ENCODE measurements around the gene ZNF500. TPM values are rescaled to one million over a fixed set of nuclear protein-coding genes. Genes with fewer than 3 reads are reported as not detected.

The ZNF500 gene
- total and polyA plus RNA-seq, 2 of the 4 experiments (the other 2 are of a cell fraction): 4.5 to 5.9 TPM

DNA sequence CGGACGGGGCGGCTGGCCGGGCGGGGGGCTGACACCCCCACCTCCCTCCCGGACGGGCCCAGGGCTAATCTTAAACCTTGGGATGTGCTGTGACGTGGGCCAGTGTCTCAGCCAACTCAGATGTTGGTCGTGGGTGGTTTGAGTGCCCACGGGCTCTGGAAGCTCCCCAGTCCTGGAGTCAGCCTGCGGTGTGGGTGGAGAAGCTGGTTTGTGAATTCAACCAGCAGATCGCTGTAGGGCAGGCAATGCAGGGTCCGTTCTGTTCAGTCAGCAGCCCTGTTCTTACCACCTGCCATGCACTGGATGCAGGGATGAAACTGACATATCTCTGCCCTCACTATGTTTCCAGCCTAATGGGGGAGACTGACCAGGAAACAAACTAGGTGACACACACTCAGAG lies 8.0 kb upstream of the ZNF500 start:
- no peaks in the 10 kb centered on the region for H4K20me1 ChIP-seq (ENCODE audit: insufficient read depth, low read length)
- TF ChIP-seq FOS (IDR thresholded peaks at IDR 0.05; ENCODE audit: low read depth, low read length) (no peak), POLR2A (IDR thresholded peaks at IDR 0.05; ENCODE audit: low read depth, low read length) (no peak), CEBPB (IDR thresholded peaks at IDR 0.05; ENCODE audit: low read depth, low read length) (no peak), RCOR1 (IDR thresholded peaks at IDR 0.05; ENCODE audit: insufficient replicate concordance, low read length) (no peak), MXI1 (IDR thresholded peaks at IDR 0.05; ENCODE audit: borderline replicate concordance, low read depth, low read length) (no peak), RFX5 (IDR thresholded peaks at IDR 0.05; ENCODE audit: low read depth, low read length) (no peak), USF2 (IDR thresholded peaks at IDR 0.05; ENCODE audit: low read depth, low read length) (no peak), CHD1 (IDR thresholded peaks at IDR 0.05; ENCODE audit: low read depth, low read length) (no peak), CTCF (conservative IDR thresholded peaks at IDR 0.05; ENCODE audit: low read depth, low read length) (no peak), RAD21 (IDR thresholded peaks at IDR 0.05; ENCODE audit: low read length) (no peak), SMC3 (IDR thresholded peaks at IDR 0.05; ENCODE audit: low read depth, low read length) (no peak), MAZ (IDR thresholded peaks at IDR 0.05; ENCODE audit: borderline replicate concordance, low read depth, low read length) (no peak), BHLHE40 (IDR thresholded peaks at IDR 0.05; ENCODE audit: low read depth, low read length) (no peak), MAFK (IDR thresholded peaks at IDR 0.05; ENCODE audit: low read depth, low read length) (no peak), ELK1 (IDR thresholded peaks at IDR 0.05; ENCODE audit: borderline replicate concordance, low read depth, low read length) (no peak), NFE2L2 (IDR thresholded peaks at IDR 0.05; ENCODE audit: low read depth, low read length) (no peak)
- no peak overlapping the region for H3K23ac ChIP-seq (ENCODE audit: low read depth, low read length)
- no peaks in the 10 kb centered on the region for H3K9me3 ChIP-seq (ENCODE audit: control insufficient read depth, insufficient read depth, low read length)
- no peak overlapping the region for H3K18ac ChIP-seq (ENCODE audit: low read depth, low read length)
- 0 out of 2 replicates have a peak, but pooled peaks cover 2% of the 10 kb centered on the region for H3K27me3 ChIP-seq (ENCODE audit: control insufficient read depth, insufficient read depth, low read length)
- POLR2A ChIA-PET (ENCODE audit: unreplicated experiment): no interaction called here
- no peak for ATAC-seq (ENCODE audit: low read depth)
- no peak overlapping the region for H2BK120ac ChIP-seq (ENCODE audit: low read depth, low read length)
- no TSS peak for BruUV-seq (replicated peaks)
- CTCF ChIA-PET: no interaction called here
- H3K14ac ChIP-seq (replicated peaks; ENCODE audit: low read depth, low read length): no peak overlapping the region
- no peak overlapping the region for H3K27ac ChIP-seq (ENCODE audit: insufficient read depth, low read length)
- no peak overlapping the region for H2BK5ac ChIP-seq (ENCODE audit: low read depth, low read length, poor library complexity, severe bottlenecking)
- H3K4me1 ChIP-seq (ENCODE audit: control insufficient read depth, insufficient read depth, low read length): no peaks in the 10 kb centered on the region
- no peak overlapping the region for H3K56ac ChIP-seq (ENCODE audit: extremely low read depth, insufficient read depth, low read length)
- H2BK15ac ChIP-seq (ENCODE audit: low read depth, low read length): no peak overlapping the region
- H3K4me2 ChIP-seq (ENCODE audit: low read depth, low read length): no peak overlapping the region
- no peaks in the 10 kb centered on the region for H3K9me1 ChIP-seq (ENCODE audit: insufficient read depth, low read length)
- no peak overlapping the region for H3K9ac ChIP-seq (ENCODE audit: low read depth, low read length)
- 40% methylated on average over 1 of the region's 13 CpGs; no CpG with 5 or more reads in 1 of the 2 experiments for WGBS, 2 experiments (ENCODE audit: extremely low coverage in 2 of 2, insufficient read length in 1 of 2)
- no peak overlapping the region for H2AK5ac ChIP-seq (ENCODE audit: low read depth, low read length)
- intact Hi-C loops (cut with micrococcal nuclease): no loop called here
- H3K79me1 ChIP-seq (ENCODE audit: low read depth in 1 of 2, low read length in 2 of 2): no peaks in the 10 kb centered on the region
- no peak overlapping the region for H3K4ac ChIP-seq (ENCODE audit: low read depth, low read length)
- in situ Hi-C loops (cut with MboI; ENCODE audit: low sequenced_read_pairs): no loop called here
- no peak overlapping the region for H4K5ac ChIP-seq (ENCODE audit: low read depth, low read length)
- H3K36me3 ChIP-seq (ENCODE audit: control insufficient read depth, insufficient read depth, low read length): no peaks in the 10 kb centered on the region
- no peak overlapping the region for H3K4me3 ChIP-seq (ENCODE audit: insufficient read depth, low read depth, low read length)
- no peak overlapping the region for H2BK20ac ChIP-seq (ENCODE audit: low read depth, low read length)
- H2AFZ ChIP-seq (replicated peaks; ENCODE audit: low read length, poor library complexity): no peak overlapping the region
- no peak overlapping the region for H2AK9ac ChIP-seq (replicated peaks; ENCODE audit: low read depth, low read length, poor library complexity)
- no peak overlapping the region for H4K91ac ChIP-seq (ENCODE audit: insufficient read depth, low read depth, low read length)
- dilution Hi-C loops (cut with HindIII; ENCODE audit: low sequenced_read_pairs, unreplicated experiment): no loop called here
- DNase-seq: no peak
- no peak overlapping the region for H4K8ac ChIP-seq (ENCODE audit: low read depth in 2 of 2, low read length in 2 of 2)
